Measurements from ENCODE around the gene ISX.

GRCh38 chr22:35113341-35113740, 47.4 kb downstream of the ISX start:
- TF ChIP-seq SIX5 (IDR thresholded peaks at IDR 0.05; ENCODE audit: low read depth, low read length, severe bottlenecking), result no peak
- no peak for TF ChIP-seq PBX3 (IDR thresholded peaks at IDR 0.05; ENCODE audit: insufficient replicate concordance, low read depth, low read length)
- TF ChIP-seq POLR2AphosphoS5 (IDR thresholded peaks at IDR 0.05; ENCODE audit: low read length), result no peak
- TF ChIP-seq ZBTB33 (IDR thresholded peaks at IDR 0.05), result no peak
- no peak for TF ChIP-seq CTCF (IDR thresholded peaks at IDR 0.05 in 2 of 3, conservative IDR thresholded peaks at IDR 0.05 in 1 of 3; ENCODE audit: control insufficient read depth in 2 of 3, extremely low read depth in 1 of 3, insufficient read depth in 1 of 3, low read depth in 3 of 3, low read length in 3 of 3)
- TF ChIP-seq ZNF24 (IDR thresholded peaks at IDR 0.05), result no peak
- no peak for TF ChIP-seq DPF2 (IDR thresholded peaks at IDR 0.05)

Measured in GM12878 (cell line).